HG03442 (cell line): Measurements from ENCODE around the gene LIFR.
A peak's percentile ranks its signal among the peaks of the same experiment; 100 is the strongest.
"Not testable (repeated sequence)": the region's sequence is repeated elsewhere in the genome, so short reads cannot be mapped to it uniquely, and the experiment has no call there.

Experiments used
- ATAC-seq: cut with Tn5 transposase; IDR thresholded peaks from one replicate; pipeline ENCODE4 v1.9.1; 2021; ENCODE audit warnings: mild to moderate bottlenecking, moderate library complexity; ENCODE audit not compliant: unreplicated experiment

Gene LIFR

GRCh38 chr5:38582293-38582974, 26.0 kb upstream of the LIFR start:
- no peak for ATAC-seq

GRCh38 chr5:38581597-38581996, 25.2 kb upstream of the LIFR start:
- ATAC-seq, result no peak

DNA sequence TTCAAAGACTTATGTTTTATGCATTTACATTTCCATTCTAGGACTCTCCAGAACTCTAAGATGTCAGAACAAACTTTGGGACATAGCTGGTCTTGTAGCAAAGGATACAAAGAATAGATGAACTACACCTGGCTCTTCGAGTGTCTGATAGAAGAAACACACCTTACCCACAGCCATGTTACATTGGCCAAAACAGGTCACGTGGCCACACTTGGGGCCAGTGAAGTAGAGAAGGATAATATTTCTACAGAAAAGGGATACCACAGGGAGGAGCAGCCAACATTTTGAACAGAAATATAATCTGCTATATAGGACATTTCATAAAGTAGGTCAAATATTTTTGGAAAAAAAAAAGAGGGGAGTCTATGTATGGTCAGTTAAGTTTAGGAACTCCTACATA, 22.7 kb upstream of the LIFR start:
- ATAC-seq, result no peak

DNA sequence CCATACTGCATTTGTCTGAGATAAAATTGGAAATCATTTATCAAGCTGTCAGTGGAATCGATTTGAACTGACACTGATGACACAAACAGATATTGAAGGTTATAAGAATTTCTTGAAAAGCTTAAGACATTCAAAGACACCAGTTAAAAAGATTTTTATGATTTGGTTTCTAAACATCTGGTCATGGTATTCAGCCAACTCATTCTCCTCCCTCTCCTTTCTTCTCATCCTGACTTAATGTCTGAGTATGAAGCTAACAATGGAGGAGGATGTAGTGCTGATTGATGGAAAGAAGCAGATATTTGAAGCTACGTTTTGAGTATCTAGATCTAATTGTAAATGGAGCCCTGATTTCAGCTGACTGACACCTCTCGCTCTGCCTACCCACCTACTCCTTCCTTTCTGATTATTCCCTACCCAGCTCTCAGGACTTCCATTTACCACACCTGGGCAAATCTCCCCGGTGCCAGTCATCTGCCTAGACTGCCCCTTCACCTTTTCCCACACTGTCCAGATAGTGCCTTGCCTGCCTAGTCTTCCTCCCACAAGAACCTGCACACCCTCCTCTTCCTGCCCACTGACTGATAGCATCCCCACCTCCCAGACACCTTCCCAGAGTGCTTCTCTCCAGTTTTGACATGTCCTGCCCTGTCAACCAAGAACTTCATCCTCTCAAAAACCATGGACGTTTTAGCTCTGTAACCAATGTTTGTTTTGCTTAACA, 20.7 kb upstream of the LIFR start:
- ATAC-seq, result no peak

DNA sequence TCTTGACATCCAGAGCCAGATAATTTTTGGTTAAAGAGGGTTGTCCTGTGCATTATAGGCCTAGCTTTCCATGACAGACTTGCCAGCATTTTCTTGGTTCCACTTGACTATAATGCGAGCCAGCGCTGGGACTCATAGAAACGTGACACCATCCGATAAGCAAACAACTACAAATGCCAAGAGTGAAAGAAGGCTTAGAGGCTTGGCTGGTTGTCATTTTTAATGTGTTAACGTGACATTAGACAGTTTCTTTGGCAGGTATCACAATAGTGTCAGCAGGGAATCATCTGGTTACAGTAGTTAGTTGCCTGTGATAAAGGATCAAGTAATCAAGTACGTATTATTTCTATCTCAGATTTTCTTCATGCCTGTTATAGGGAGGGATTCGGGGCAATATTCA, 20.0 kb upstream of the LIFR start:
- no peak for ATAC-seq

- no peak for ATAC-seq
These were observed 19.0 kb upstream of the LIFR start for GRCh38 chr5:38575476-38575875.

- no peak for ATAC-seq
These were observed 17.6 kb upstream of the LIFR start for GRCh38 chr5:38574009-38574408.

- ATAC-seq, result no peak
These were observed 17.1 kb upstream of the LIFR start for GRCh38 chr5:38573521-38573920.

DNA sequence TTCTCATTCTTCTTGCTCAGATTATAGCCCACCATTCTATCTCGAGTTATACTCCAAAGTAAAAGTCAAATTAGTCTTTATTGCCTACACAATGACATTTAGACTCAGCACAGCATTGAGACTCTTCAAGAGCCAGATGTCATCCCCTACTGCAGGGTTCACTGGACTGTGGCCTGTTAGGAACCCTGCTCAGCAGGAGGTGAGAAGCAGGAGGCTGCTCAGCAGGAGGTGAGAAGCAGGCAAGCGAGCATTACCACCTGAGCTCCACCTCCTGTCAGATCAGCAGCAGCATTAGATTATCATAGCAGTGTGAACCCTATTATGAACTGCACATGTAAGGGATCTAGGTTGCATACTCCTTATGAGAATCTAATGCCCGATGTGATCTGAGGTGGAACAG, 12.7 kb upstream of the LIFR start:
- ATAC-seq, result no peak

- not testable (repeated sequence) for ATAC-seq
These were observed 10.9 kb upstream of the LIFR start for GRCh38 chr5:38567306-38567705.

DNA sequence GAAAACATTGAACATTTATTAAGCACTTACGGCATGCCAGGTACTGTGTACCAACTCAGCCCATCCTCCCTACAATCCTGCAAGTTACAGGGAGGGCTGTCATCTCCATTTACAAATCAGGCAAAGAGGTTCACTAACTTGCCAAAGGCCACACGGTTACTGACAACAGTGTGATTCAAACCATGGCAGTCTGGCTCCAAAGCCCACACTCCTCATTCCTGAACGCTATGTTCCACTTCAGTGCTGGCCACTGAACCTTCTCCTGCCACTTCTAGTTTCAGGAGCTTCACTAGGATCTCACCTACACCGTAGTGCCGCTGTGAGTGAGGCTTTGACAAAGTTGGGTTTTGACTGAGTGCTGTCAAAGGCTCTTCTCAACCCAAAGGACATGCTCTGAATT, 7.2 kb upstream of the LIFR start:
- ATAC-seq, result no peak

- ATAC-seq, result no peak
These were observed 6.2 kb upstream of the LIFR start for GRCh38 chr5:38562444-38563210.

- no peak for ATAC-seq
These were observed 3.0 kb upstream of the LIFR start for GRCh38 chr5:38559428-38559827.

GRCh38 chr5:38557792-38558191, 1.3 kb upstream of the LIFR start:
- ATAC-seq, result no peak

DNA sequence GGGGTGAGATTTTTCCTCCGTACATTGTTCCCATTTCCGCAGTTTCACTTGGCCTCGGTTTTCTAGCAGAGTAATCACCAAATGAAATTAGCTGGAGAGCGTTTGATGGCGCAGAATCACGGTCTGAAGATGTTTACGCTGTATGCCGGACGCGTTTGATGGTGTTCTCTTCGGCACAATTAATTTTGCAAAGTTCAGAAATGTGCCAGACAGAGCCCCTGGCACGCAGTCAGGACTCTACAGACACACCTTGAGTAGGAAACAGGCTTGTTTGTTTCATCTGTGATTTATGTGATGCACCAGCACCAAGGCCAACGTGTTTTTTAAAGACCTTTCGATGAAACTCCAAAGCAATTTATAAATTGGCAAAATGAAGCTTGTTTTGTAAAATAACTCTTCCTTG, 863 bp upstream of the LIFR start:
- no peak for ATAC-seq

GRCh38 chr5:38556088-38556598, 303 bp downstream of the LIFR start:
- ATAC-seq, result peak; percentile 7

DNA sequence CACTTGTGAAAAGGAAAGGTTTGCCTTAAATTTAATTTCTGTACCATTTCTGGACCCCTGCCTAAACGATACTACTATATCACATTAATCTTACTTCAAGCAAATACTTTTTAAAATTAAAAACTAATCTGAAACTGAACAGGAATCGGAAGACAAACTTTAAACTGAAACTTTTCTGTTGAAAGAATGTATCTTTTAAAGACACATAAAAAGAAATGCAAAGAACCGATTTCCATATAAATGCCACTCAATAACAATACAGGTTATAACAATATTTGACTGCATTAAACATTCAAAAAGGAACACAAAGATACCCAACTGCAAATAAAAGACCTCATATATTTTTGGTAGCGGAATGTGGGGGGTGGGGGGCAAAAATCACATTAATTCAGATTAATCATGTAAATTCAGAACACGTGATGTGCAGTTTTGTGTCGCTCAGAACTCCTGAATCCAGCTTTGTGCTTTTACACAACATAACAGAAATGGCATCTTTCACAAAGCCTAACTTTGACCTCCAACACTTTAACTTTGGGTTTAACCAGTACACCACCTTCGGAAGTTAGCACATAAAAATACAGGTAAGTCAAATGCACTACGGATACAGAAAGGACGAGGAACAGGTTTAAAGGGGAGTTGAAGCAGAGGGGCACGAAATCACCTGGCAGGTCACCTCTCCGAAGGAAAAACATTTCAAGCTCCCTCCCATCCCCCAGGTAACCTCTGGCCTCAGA, 925 bp downstream of the LIFR start:
- no peak for ATAC-seq

DNA sequence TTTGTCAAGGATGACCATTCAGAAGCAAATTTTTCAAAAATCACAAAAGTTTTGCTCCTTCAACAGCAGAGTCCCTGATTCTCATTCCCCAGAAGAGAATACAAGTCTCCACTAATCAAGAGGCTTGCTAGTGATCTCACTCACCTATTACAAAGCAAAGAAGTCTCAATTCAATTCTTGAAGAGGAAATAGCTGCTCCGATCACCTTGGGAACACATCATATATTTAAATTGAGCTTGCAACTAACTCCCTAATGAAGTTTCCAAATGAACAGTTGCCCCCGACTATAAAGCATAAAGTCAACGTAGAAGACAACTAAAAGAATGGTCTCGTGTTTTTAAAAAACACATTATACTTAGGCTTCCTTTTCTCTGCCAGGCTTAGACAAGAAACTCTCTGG, 1.6 kb downstream of the LIFR start:
- ATAC-seq, result no peak

DNA sequence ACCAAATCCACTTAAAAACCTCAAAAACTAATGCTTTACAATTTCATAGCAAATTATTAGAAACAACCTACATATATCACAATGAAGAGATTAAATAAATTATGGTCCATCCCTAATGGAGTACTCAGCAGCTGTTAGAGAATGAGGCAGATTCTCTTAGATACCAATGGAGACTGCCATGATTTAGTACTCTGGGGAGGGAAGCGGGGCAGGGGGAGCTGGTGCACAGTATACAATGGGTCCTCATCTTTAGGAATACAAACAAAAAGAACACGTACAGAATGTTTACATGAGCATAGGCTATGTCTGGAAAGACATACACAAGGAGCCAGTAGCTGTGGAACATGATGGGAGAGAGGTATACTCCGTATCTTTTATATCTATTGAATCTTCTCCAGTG, 2.0 kb downstream of the LIFR start:
- no peak for ATAC-seq

DNA sequence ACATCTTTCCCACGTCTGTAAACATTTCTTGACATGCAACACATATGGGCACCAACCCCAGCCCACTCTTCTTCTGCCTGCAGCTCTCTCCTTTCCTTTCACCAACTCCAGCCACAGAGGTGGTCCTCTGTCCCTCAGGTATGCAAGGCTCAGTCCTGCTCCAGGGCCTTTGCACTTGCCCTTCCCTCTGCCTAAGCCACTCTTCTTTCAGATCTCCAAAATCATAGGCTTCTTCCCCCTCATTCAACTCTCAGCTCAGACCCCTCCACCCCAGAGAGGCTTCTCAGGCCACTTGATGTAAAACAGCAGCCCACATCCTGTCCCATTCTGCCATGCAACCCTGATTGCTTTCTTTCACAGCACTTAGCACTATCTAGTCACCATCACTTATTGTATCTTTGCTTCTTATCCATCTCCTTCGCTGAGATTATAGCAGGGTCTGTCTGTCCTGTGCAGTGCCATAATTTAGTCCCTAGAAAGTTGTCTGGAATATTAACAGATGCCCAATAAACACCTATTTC, 3.4 kb downstream of the LIFR start:
- ATAC-seq, result no peak
